Astrocyte of the spinal cord (primary cell): ENCODE data around the gene TMF1.
A peak's percentile ranks its signal among the peaks of the same experiment; 100 is the strongest.

Experiments used
- DNase-seq: peaks from one replicate; pipeline ENCODE4 v3.0.0; 2011; ENCODE audit warnings: low read depth, low spot score
- H3K4me3 ChIP-seq: 2 replicates; pipeline ENCODE4 v1.5.1; 2011; ENCODE audit warnings: low read depth, mild to moderate bottlenecking, low read length, moderate library complexity
- CTCF ChIP-seq: IDR thresholded peaks from 2 replicates; pipeline ENCODE4 v1.5.1; 2012; ENCODE audit warnings: low read depth, mild to moderate bottlenecking, low read length, inconsistent platforms
- in situ Hi-C: cut with HindIII; loops from 2 replicates; pipeline ENCODE4 v1.10.0; 2017; ENCODE audit warnings: low sequenced_read_pairs

Gene TMF1

GRCh38 chr3:69094467-69095205 is 42.5 kb upstream of the TMF1 start:
- in situ Hi-C loops, result no loop called here
- peak; percentile 69 for DNase-seq
- H3K4me3 ChIP-seq, result no peak overlapping the region
- TF ChIP-seq CTCF, result no peak

- TF ChIP-seq CTCF, result no peak
- DNase-seq, result no peak
- H3K4me3 ChIP-seq, result no peak overlapping the region
- in situ Hi-C loops, result no loop called here
Measured at GRCh38 chr3:69092030-69092516, 39.9 kb upstream of the TMF1 start.

- TF ChIP-seq CTCF, result no peak
- H3K4me3 ChIP-seq, result no peak overlapping the region
- in situ Hi-C loops, result no loop called here
- no peak for DNase-seq
Measured at GRCh38 chr3:69091389-69092029, 39.4 kb upstream of the TMF1 start.

GRCh38 chr3:69090021-69090420 is 37.9 kb upstream of the TMF1 start:
- in situ Hi-C loops, result no loop called here
- TF ChIP-seq CTCF, result no peak
- no peak overlapping the region for H3K4me3 ChIP-seq
- DNase-seq, result peak; percentile 73

- no peak overlapping the region for H3K4me3 ChIP-seq
- TF ChIP-seq CTCF, result no peak
- in situ Hi-C loops, result no loop called here
- peak; percentile 65 for DNase-seq
Measured at GRCh38 chr3:69088063-69088462, 35.9 kb upstream of the TMF1 start.

- TF ChIP-seq CTCF, result no peak
- peak overlapping the region; percentile 93 for H3K4me3 ChIP-seq
- in situ Hi-C loops, result no loop called here
- no peak for DNase-seq
Measured at GRCh38 chr3:69087030-69087791, 35.1 kb upstream of the TMF1 start.
